GM23248 (cell line): ENCODE measurements around the gene IFTAP. TPM values are rescaled to one million over a fixed set of nuclear protein-coding genes. Genes with fewer than 3 reads are reported as not detected.
"Not testable (repeated sequence)": the region's sequence is repeated elsewhere in the genome, so short reads cannot be mapped to it uniquely, and the experiment has no call there.

ENCODE experiments used
- DNase-seq: peaks from one replicate; pipeline ENCODE4 v3.0.0-alpha.2; 2015
- H2AFZ ChIP-seq: fragments of 200-600 bp; sonication (generic); 2 replicates; pipeline ENCODE4 v1.6.1; 2016; ENCODE audit warnings: antibody characterized with exemption
- H3F3A ChIP-seq: fragments of 200-600 bp; sonication (generic); 2 replicates; pipeline ENCODE4 v1.6.1; 2016; ENCODE audit warnings: mild to moderate bottlenecking, antibody characterized with exemption, mixed run types; ENCODE audit not compliant: insufficient read depth
- H3K27ac ChIP-seq: fragments of 200-600 bp; sonication (generic); 2 replicates; pipeline ENCODE4 v1.5.1; 2016; ENCODE audit warnings: mild to moderate bottlenecking
- H3K27me3 ChIP-seq: fragments of 200-600 bp; sonication (generic); replicated peaks from 2 replicates; pipeline ENCODE4 v1.6.1; 2016; ENCODE audit warnings: mild to moderate bottlenecking; ENCODE audit not compliant: insufficient read depth
- H3K36me3 ChIP-seq: fragments of 200-600 bp; sonication (generic); 2 replicates; pipeline ENCODE4 v1.6.1; 2016; ENCODE audit warnings: low read depth, mild to moderate bottlenecking
- H3K4me1 ChIP-seq: fragments of 200-600 bp; sonication (generic); 2 replicates; pipeline ENCODE4 v1.6.1; 2016; ENCODE audit warnings: mild to moderate bottlenecking; ENCODE audit not compliant: insufficient read depth
- H3K4me2 ChIP-seq: fragments of 200-600 bp; sonication (generic); one replicate; pipeline ENCODE4 v1.6.1; 2016; ENCODE audit warnings: mild to moderate bottlenecking; ENCODE audit not compliant: unreplicated experiment
- H3K4me3 ChIP-seq: fragments of 200-600 bp; sonication (generic); 2 replicates; pipeline ENCODE4 v1.5.1; 2016; ENCODE audit warnings: mild to moderate bottlenecking
- H3K79me2 ChIP-seq: fragments of 200-600 bp; sonication (generic); 2 replicates; pipeline ENCODE4 v1.6.1; 2016; ENCODE audit warnings: mild to moderate bottlenecking; ENCODE audit not compliant: insufficient read depth
- H3K9ac ChIP-seq: fragments of 200-600 bp; sonication (generic); 2 replicates; pipeline ENCODE4 v1.6.1; 2016; ENCODE audit warnings: mild to moderate bottlenecking
- H3K9me2 ChIP-seq: fragments of 200-600 bp; sonication (generic); 2 replicates; pipeline ENCODE4 v1.6.1; 2016; ENCODE audit warnings: mixed run types, mild to moderate bottlenecking, moderate library complexity; ENCODE audit not compliant: insufficient read depth
- H3K9me3 ChIP-seq: fragments of 200-600 bp; sonication (generic); one replicate; pipeline ENCODE4 v1.6.1; 2017; ENCODE audit warnings: low read depth
- H4K20me1 ChIP-seq: fragments of 200-600 bp; sonication (generic); 2 replicates; pipeline ENCODE4 v1.6.0; 2016; ENCODE audit not compliant: insufficient read depth
- EZH2 ChIP-seq: fragments of 200-600 bp; sonication (generic); IDR thresholded peaks from 2 replicates; pipeline ENCODE4 v1.6.1; 2018; ENCODE audit warnings: antibody characterized with exemption, mild to moderate bottlenecking; ENCODE audit not compliant: insufficient read depth, poor library complexity, severe bottlenecking
- EZH2phosphoT487 ChIP-seq: fragments of 200-600 bp; sonication (generic); IDR thresholded peaks from 2 replicates; pipeline ENCODE4 v1.6.1; 2018; ENCODE audit warnings: antibody characterized with exemption, moderate library complexity, mild to moderate bottlenecking, low read depth; ENCODE audit not compliant: insufficient read depth
- WGBS, 2 experiments: methylation state at CpG; one replicate each; pipeline ENCODE4 v1.1.6; 2015 to 2017; ENCODE audit warnings: low lambda C conversion rate in 2 of 2, low coverage in 1 of 2; ENCODE audit errors: missing lambda C conversion rate in 2 of 2; 5-methylcytosine and 5-hydroxymethylcytosine counted together
- in situ Hi-C: fragments of 300-500 bp; cut with MboI; formaldehyde crosslinking; loops from 2 replicates; pipeline ENCODE4 v1.15.0; 2020
- polyA plus RNA-seq: library from polyadenylated mRNA; unstranded; fragments of >200 nt; fragmentation: Nextera tagmentation; extraction: Ambion mirVana; gene quantifications from 2 replicates; pipeline ENCODE4 v1.2.1, GENCODE V29; 2016
- total RNA-seq: library from RNA; depleted of rRNA; stranded (reverse); fragments of >200 nt; shearing (Covaris generic); gene quantifications from 2 replicates; pipeline ENCODE4 v1.2.3, GENCODE V29; 2014; rRNA removed

IFTAP gene, protein sequence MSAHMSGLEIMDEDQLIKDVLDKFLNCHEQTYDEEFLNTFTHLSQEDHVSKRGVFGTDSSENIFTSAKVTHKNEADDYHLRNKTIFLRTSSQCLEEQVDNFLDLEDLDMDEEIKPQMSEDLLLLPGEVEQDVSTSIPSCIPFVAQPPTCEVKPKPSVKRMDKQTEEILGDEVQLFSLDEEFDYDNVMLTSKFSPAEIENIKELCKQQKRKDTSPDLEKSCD
- 11.3 and 27.5 TPM in 2 replicates for total RNA-seq
- 25.9 and 27.1 TPM in 2 replicates for polyA plus RNA-seq

DNA sequence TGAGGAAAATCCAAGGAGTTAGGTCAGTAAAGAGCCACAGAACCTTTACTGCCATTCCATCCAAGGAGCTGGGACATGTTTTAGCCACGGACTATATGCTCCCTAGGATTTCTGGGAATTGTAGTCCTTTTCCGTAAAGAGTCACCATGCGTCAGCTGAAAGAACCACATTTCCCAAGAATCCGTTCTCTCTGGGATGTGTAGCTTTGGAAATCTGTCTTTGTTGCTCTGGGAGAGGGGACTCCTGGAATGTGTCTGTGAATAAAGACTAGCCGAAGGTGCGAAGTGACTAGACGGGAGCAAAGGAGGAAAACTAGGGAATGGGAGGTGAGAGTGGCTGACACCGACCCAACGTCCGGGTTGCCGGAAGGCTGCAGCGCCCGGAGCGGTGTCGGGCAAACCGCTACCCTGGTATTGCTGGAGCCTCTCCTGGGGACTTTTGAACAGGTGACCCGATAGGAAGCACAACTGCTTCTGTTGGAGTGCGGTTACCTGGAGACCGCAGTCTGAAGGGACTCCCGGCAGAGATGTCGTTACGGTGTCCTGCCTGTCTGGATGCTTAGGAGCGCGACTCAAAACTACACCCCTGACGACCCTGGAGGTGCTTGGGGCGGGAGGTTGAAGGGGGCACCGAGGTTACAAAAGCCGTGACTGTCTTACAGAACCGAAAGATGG, at the start of gene IFTAP:
IFTAP (plus strand) TSS at position 187 of the 674 bp plus-strand sequence. CDS start 15,602 bp downstream, outside the sequence.
- peak; percentile 93 for DNase-seq
- Histone ChIP-seq H3K9ac (peak within 1 kb of the TSS; percentile 70), H3K79me2 (no peaks in the 10 kb centered on the region), H2AFZ (peak within 1 kb of the TSS; percentile 96), H3K4me3 (peak within 1 kb of the TSS; percentile 94), H3K27ac (no peak within 1 kb of the TSS), H4K20me1 (no peaks in the 10 kb centered on the region), H3F3A (0 out of 2 replicates have a peak, but pooled peaks cover 3% of the 10 kb centered on the region), H3K9me2 (no peaks in the 10 kb centered on the region), H3K9me3 (no peaks in the 10 kb centered on the region), H3K27me3 (no peaks in the 10 kb centered on the region; the same call in 1 of the 2 replicates), H3K36me3 (no peaks in the 10 kb centered on the region), H3K4me2 (peak within 1 kb of the TSS; percentile 94), H3K4me1 (0 out of 2 replicates have a peak, but pooled peaks cover 7% of the 10 kb centered on the region)
- in situ Hi-C loops, result no loop called here
- WGBS, 2 experiments, result 1% methylated on average over 29 of the region's 29 CpGs
- TF ChIP-seq EZH2 (no peak), EZH2phosphoT487 (no peak)

GRCh38 chr11:36550385-36551115, 43.8 kb upstream of the IFTAP start:
- 3 to 20% methylated on average over 1 of the region's 1 CpG for WGBS, 2 experiments
- peaks cover 19% of the 10 kb centered on the region for H3K27me3 ChIP-seq

DNA sequence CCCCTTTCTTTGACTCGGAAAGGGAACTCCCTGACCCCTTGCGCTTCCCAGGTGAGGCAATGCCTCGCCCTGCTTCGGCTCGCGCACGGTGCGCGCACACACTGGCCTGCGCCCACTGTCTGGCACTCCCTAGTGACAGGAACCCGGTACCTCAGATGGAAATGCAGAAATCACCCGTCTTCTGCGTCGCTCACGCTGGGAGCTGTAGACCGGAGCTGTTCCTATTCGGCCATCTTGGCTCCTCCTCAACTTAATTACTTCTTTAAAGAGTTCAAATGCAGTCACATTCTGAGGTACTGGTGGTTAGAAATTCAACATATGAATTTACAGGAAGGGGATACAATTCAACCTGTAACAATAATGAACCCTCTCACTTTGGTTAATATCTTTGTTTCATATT, 36.9 kb upstream of the IFTAP start:
- in situ Hi-C loops, H3K9me3 ChIP-seq, H2AFZ ChIP-seq, H3K9me2 ChIP-seq, H3K9ac ChIP-seq, H3K79me2 ChIP-seq, DNase-seq, H3K4me3 ChIP-seq, H3K27ac ChIP-seq, H3K4me2 ChIP-seq, H3F3A ChIP-seq, H3K36me3 ChIP-seq, H4K20me1 ChIP-seq, H3K4me1 ChIP-seq: not testable (repeated sequence)
- WGBS, 2 experiments, result 75 to 85% methylated on average over 5 to 8 of the region's 17 CpGs
- H3K27me3 ChIP-seq, result peaks cover 14% of the 10 kb centered on the region

More at GRCh38 chr11:36550385-36551115, 43.8 kb upstream of the IFTAP start:
- Histone ChIP-seq H3K79me2 (no peaks in the 10 kb centered on the region), H3K9ac (no peak overlapping the region), H3K36me3 (no peaks in the 10 kb centered on the region), H3K9me2 (no peaks in the 10 kb centered on the region), H2AFZ (no peak overlapping the region), H4K20me1 (no peaks in the 10 kb centered on the region), H3K9me3 (no peaks in the 10 kb centered on the region), H3F3A (no peaks in the 10 kb centered on the region), H3K4me3 (no peak overlapping the region), H3K4me2 (no peak overlapping the region), H3K27ac (no peak overlapping the region), H3K4me1 (no peaks in the 10 kb centered on the region)
- no peak for DNase-seq
- TF ChIP-seq EZH2phosphoT487, result no peak
- in situ Hi-C loops, result no loop called here

DNA sequence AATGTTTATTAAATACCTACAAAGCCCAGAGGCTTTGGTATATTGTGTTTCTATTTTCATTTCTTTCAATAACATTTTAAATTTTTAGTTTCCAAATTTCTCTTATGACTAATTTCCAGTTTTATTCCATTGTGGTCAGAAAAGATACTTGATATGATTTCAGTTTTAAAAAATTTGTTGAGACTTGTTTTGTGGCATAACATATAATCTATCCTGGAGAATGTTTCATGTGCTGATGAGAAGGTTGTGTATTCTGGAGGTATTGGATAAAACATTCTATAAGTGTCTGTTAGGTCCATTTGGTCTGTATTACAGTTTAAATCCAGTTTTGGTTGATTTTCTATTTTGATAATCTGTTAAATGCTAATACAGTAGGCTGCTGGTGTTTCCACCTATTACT, 36.3 kb upstream of the IFTAP start:
- no peaks in the 10 kb centered on the region for H3K4me1 ChIP-seq
- no peak overlapping the region for H2AFZ ChIP-seq
- H3K36me3 ChIP-seq, result no peaks in the 10 kb centered on the region
- TF ChIP-seq EZH2, result no peak
- TF ChIP-seq EZH2phosphoT487, result no peak
- no peak overlapping the region for H3K27ac ChIP-seq
- H3K9ac ChIP-seq, result no peak overlapping the region
- no peak overlapping the region for H3K4me3 ChIP-seq
- no peaks in the 10 kb centered on the region for H3K79me2 ChIP-seq
- H4K20me1 ChIP-seq, result no peaks in the 10 kb centered on the region
- H3K9me3 ChIP-seq, result no peaks in the 10 kb centered on the region
- no peak overlapping the region for H3K4me2 ChIP-seq
- in situ Hi-C loops, result no loop called here
- peaks cover 14% of the 10 kb centered on the region for H3K27me3 ChIP-seq
- DNase-seq, result no peak
- H3K9me2 ChIP-seq, result no peaks in the 10 kb centered on the region
- no peaks in the 10 kb centered on the region for H3F3A ChIP-seq
